Prostate gland (tissue), 2 donors: Measurements from ENCODE around the gene MPV17. TPM values are rescaled to one million over a fixed set of nuclear protein-coding genes. Genes with fewer than 3 reads are reported as not detected.
"Not testable (repeated sequence)": the region's sequence is repeated elsewhere in the genome, so short reads cannot be mapped to it uniquely, and the experiment has no call there.

Experiments
- DNase-seq: peaks from one replicate; pipeline ENCODE4 v3.0.0-alpha.2; 2019; ENCODE audit warnings: low spot score
- H3K27ac ChIP-seq, 2 donors: fragments of 200-600 bp; sonication (generic); 2 replicates each; pipeline ENCODE4 v1.5.1; 2017 to 2019
- H3K27me3 ChIP-seq: fragments of 200-600 bp; sonication (generic); replicated peaks from 2 replicates; pipeline ENCODE4 v1.5.1; 2019; ENCODE audit not compliant: insufficient read depth
- H3K36me3 ChIP-seq, 2 donors: fragments of 200-600 bp; sonication (generic); 1 replicate in 1 of 2; 2 replicates in 1 of 2; pipeline versions ENCODE4 v1.5.1 to v1.8.1; 2017 to 2019
- H3K4me1 ChIP-seq: fragments of 200-600 bp; sonication (generic); replicated peaks from 2 replicates; pipeline ENCODE4 v1.5.1; 2019
- H3K4me3 ChIP-seq, 2 donors: fragments of 200-600 bp; sonication (generic); 2 replicates each; pipeline ENCODE4 v1.5.1; 2017 to 2019
- H3K9me3 ChIP-seq: fragments of 200-600 bp; sonication (generic); 2 replicates; pipeline ENCODE4 v1.5.1; 2017
- POLR2A ChIP-seq: fragments of 450-650 bp; IDR thresholded peaks from one replicate; pipeline ENCODE4 v1.6.1; 2016; ENCODE audit warnings: antibody characterized with exemption, mild to moderate bottlenecking
- POLR2AphosphoS5 ChIP-seq: sonication (generic); formaldehyde crosslinking; IDR thresholded peaks from one replicate; pipeline ENCODE4 v1.6.1; 2017; ENCODE audit warnings: antibody characterized with exemption
- WGBS: methylation state at CpG from one replicate; pipeline ENCODE4 v1.1.5; 2018; 5-methylcytosine and 5-hydroxymethylcytosine counted together
- intact Hi-C: fragments of 100-400 bp; cut with DNase I; formaldehyde crosslinking; loops from one replicate; pipeline ENCODE4 v1.14.2; 2022
- total RNA-seq, 2 donors: library from RNA; depleted of rRNA; stranded (reverse); fragments of >200 nt; gene quantifications; one replicate each; pipeline ENCODE4 v1.1.0, GENCODE V29; 2016
- TF ChIP-seq, protein P1 (sequence below), 4 experiments: fragments of 200-600 bp in 2 of 4; fragments of 450-650 bp in 2 of 4; sonication (generic) in 2 of 4; IDR thresholded peaks; 1 replicate in 3 of 4; 2 replicates in 1 of 4; pipeline ENCODE4 v1.5.1; 2016 to 2019; ENCODE audit warnings: antibody characterized with exemption in 4 of 4, mild to moderate bottlenecking in 2 of 4, moderate library complexity in 2 of 4

MPV17 gene
- total RNA-seq, 2 donors from 2014 or later: 82.5 to 90.3 TPM

DNA sequence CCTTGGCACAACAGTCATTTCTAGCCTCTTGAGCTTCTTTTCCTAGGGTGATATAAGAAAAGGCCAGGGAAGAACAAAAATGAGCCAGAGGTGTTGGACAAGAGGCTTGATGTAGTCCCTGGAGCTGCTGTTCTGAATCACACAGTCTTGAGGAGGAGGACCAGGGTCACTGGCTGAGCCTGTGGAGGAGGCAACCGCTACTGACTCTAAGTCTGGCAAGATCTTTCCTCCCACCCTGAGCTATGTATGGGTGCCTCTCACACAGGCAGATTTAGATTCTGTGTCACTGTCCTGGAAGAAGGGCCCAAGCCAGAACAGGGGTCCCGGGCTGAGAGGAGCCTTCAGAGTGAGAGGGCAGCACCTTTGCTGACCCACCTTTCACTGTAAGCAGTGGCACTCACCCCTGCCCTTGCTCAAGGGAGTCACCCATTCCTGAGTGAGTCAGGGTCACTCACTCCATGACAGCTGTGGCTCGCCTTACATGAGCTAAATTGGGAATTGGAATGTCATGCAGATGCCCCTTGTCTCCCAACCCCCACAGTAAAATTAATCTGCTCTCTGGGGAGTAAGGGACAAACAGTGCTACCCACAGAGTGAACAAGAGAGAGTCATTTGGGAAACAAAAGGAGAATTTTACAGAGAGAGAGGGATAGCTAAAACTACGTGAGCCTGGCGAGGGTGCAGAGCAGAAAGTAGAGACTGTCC, 40.9 kb downstream of the MPV17 start, which contains the start of gene TRIM54:
TRIM54 (plus strand) TSS at position 575 of the 705 bp plus-strand sequence. CDS start 303 bp downstream, outside the sequence.
- intact Hi-C loops: loop anchor here (5.0 to 10.0 kb wide), 2 partner anchors 185 to 317 kb away; no protein-coding TSS in a partner anchor
- H3K9me3 ChIP-seq: no peaks in the 10 kb centered on the region
- DNase-seq: no peak
- no peaks in the 10 kb centered on the region for H3K27me3 ChIP-seq
- H3K36me3 ChIP-seq: no peaks in the 10 kb centered on the region
- no peak within 1 kb of the TSS for H3K27ac ChIP-seq
- WGBS: 76% methylated on average over 5 of the region's 5 CpGs
- TF ChIP-seq, protein P1, sequence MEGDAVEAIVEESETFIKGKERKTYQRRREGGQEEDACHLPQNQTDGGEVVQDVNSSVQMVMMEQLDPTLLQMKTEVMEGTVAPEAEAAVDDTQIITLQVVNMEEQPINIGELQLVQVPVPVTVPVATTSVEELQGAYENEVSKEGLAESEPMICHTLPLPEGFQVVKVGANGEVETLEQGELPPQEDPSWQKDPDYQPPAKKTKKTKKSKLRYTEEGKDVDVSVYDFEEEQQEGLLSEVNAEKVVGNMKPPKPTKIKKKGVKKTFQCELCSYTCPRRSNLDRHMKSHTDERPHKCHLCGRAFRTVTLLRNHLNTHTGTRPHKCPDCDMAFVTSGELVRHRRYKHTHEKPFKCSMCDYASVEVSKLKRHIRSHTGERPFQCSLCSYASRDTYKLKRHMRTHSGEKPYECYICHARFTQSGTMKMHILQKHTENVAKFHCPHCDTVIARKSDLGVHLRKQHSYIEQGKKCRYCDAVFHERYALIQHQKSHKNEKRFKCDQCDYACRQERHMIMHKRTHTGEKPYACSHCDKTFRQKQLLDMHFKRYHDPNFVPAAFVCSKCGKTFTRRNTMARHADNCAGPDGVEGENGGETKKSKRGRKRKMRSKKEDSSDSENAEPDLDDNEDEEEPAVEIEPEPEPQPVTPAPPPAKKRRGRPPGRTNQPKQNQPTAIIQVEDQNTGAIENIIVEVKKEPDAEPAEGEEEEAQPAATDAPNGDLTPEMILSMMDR (IDR thresholded peaks at IDR 0.05): no peak
- TF ChIP-seq POLR2A: no peak
- no peak for TF ChIP-seq POLR2AphosphoS5
- no peak within 1 kb of the TSS for H3K4me3 ChIP-seq
- H3K4me1 ChIP-seq: no peaks in the 10 kb centered on the region

DNA sequence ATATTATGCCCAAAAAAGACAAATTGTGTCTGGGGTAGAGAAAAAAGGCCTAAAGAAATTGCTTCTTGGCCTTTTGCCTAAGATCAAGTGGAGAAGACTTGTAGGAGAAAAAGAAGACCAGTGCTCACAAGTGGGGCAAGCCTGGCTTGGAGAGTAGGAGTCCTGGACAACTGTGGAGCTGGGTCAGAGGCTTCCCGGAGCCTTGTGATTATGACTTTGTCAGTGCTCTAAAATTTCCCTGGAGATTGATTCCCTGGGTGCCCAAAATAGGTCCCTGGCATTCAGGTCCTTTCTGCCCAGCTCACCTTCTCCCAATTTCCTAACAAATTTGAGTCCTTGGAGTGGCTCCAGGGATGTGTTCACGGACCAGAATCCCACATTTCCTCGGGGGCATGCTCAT, 41.5 kb downstream of the MPV17 start:
- Histone ChIP-seq H3K27ac (no peak overlapping the region), H3K27me3 (no peaks in the 10 kb centered on the region), H3K4me3 (no peak overlapping the region), H3K36me3 (no peaks in the 10 kb centered on the region), H3K4me1 (no peaks in the 10 kb centered on the region), H3K9me3 (no peaks in the 10 kb centered on the region)
- intact Hi-C loops: loop anchor here (5.0 to 10.0 kb wide), 2 partner anchors 184 to 317 kb away; no protein-coding TSS in a partner anchor
- 82% methylated on average over 3 of the region's 3 CpGs for WGBS
- DNase-seq: no peak
- TF ChIP-seq POLR2AphosphoS5 (no peak), POLR2A (no peak)
- TF ChIP-seq, protein P1 (IDR thresholded peaks at IDR 0.05): no peak

DNA sequence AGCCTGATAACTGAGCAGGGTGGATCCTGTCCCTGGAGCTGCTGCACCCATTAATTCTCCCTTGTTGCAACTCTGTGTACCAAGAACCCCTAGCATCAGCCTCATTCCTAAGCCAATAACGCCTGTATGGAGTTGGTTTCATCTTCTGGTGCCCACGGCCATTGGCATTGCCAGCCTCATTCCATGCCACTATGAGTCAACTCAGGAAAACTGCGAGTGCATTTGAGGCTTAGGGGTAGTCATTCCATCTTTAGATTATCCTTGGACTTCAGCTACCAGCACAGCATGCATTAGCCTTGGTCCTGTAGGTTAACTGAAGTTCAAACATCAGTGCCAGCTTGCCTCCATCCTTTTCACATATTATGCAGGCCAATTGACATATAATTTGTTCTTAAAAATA, 42.1 kb downstream of the MPV17 start:
- intact Hi-C loops: loop anchor here (5.0 to 10.0 kb wide), 2 partner anchors 184 to 316 kb away; no protein-coding TSS in a partner anchor
- Histone ChIP-seq H3K4me3 (no peak overlapping the region), H3K4me1 (no peaks in the 10 kb centered on the region), H3K36me3 (no peaks in the 10 kb centered on the region), H3K27ac (no peak overlapping the region), H3K27me3 (no peaks in the 10 kb centered on the region), H3K9me3 (no peaks in the 10 kb centered on the region)
- no peak for DNase-seq
- 78% methylated on average over 3 of the region's 3 CpGs for WGBS
- TF ChIP-seq, protein P1 (IDR thresholded peaks at IDR 0.05): no peak
- TF ChIP-seq POLR2AphosphoS5 (no peak), POLR2A (no peak)

DNA sequence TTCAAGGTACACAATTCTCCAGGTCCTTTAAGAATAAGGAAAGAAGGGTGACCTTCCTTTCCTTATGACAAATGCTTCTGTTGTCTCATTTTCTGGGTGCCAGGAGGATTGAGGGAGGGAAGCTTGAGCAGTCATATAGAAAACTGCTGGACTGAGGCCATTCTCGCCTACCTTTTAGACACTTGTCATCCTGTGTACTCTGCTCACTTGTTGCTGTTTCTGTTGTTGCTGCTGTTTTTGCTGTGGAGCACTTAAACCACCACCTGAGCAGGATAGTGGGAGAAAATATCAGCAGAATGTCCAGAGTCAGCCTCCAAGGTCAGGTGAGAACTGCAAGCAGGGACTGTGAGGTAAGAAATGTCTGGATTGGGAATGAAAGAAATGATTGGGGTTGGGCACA, 44.9 kb downstream of the MPV17 start:
- DNase-seq: no peak
- no peak for TF ChIP-seq POLR2AphosphoS5
- Histone ChIP-seq H3K4me1 (no peaks in the 10 kb centered on the region), H3K36me3 (no peaks in the 10 kb centered on the region), H3K27ac (no peak overlapping the region), H3K4me3 (no peak overlapping the region), H3K9me3 (no peaks in the 10 kb centered on the region), H3K27me3 (no peaks in the 10 kb centered on the region)
- intact Hi-C loops: no loop called here
- WGBS: 61% methylated on average over 1 of the region's 1 CpG

DNA sequence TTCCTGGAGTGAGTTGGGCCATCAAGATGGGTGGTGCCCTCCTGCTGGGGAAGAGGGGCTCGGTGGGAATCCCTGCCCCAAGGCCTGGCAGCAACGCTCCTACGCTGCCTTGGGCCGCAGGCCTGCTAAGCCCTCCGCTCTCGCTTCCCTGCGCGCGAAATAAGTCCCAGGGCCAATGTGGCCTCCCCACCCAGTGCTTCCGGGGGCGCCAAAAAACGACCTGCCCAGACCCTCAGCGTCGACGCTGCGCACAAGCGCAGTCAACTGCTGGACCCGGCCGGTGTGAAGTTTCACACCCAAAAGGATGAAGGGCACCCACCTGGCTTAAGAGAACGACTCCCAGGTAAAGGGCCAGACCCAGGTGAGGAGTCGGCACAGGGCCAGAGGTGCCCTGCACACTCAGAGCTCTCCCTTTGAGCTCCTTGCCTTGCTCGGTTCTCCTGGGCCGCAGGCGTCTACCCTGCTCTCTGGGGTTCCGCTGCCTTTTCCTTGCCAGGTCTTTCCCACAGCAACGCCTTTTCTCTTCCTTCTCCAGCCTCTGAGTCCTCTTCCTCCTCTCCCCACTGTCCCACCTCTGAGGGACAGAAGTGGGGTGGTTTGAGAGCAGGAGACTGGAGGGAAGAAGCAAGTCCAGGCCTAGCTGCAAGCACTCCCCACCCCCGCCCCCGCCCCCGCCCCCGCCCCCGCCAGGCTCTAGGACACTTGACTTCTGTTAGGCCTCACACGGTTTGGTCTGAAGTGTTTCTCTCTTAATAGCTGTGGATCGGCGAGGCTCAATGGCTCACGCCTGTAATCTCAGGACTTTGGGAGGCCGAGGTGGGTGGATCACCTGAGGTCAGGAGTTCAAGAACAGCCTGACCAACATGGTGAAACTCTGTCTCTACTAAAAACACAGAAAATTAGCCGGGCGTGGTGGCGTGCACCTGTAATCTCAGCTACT, 47.4 kb downstream of the MPV17 start, which contains the start of gene DNAJC5G:
DNAJC5G (plus strand) TSS at position 223 of the 940 bp plus-strand sequence. CDS start 1,296 bp downstream, outside the sequence.
- Histone ChIP-seq H3K9me3 (no peaks in the 10 kb centered on the region), H3K27me3 (no peaks in the 10 kb centered on the region), H3K27ac (no peak within 1 kb of the TSS), H3K4me3 (no peak within 1 kb of the TSS), H3K4me1 (no peaks in the 10 kb centered on the region), H3K36me3 (no peaks in the 10 kb centered on the region)
- no peak for DNase-seq
- WGBS: 84% methylated on average over 39 of the region's 39 CpGs
- intact Hi-C loops: no loop called here
- TF ChIP-seq POLR2AphosphoS5: no peak
- TF ChIP-seq, protein P1 (IDR thresholded peaks at IDR 0.05): no peak
- TF ChIP-seq POLR2A: no peak

DNA sequence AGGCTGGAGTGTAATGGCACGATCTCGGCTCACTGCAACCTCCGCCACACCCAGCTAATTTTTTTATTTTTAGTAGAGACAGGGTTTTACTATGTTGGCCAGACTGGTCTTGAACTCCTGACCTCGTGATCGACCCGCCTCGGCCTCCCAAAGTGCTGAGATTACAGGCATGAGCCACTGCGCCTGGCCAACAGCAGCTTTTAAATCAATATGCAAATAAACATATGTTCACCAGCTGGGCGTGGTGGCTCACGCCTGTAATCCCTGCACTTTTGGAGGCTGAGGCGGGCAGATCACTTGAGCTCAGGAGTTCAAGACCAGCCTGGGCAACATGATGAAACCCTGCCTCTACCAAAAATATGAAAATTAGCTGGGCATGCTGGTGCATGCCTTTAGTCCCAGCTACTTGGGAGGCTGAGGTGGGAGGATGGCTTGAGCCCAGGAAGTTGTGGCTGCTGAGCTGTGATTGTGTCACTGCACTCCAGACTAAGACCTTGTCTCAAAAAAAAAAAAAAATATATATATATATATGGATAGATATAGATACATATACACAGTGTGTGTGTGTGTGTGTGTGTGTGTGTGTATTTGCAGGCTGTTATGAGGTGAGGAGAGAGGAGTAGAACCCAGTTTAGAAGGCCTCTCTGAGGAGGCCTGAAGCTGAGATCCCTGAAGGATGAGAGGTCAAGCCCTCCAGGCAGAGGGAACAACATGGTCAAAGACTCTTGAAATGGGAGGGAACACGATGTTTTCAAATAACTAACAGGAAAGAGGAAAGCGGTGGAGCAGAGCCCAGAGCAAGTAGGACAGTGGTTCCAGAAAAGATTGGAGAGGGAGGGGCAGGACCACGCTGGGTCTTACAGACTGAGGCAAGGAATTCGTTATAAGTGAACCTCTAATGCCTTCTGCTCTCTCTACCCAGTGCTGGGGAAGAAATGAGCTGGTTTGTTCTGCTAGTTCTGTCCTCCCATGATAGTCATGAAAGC, 50.1 kb downstream of the MPV17 start:
- WGBS: 79% methylated on average over 15 of the region's 15 CpGs
- intact Hi-C loops, H3K27ac ChIP-seq, H3K36me3 ChIP-seq, H3K27me3 ChIP-seq, H3K4me1 ChIP-seq, H3K9me3 ChIP-seq, H3K4me3 ChIP-seq, DNase-seq: not testable (repeated sequence)
